GM10266 (cell line): ENCODE results near the gene PBXIP1.

Source experiments
- DNase-seq: peaks from one replicate; pipeline ENCODE4 v3.0.0; 2012; ENCODE audit errors: extremely low spot score
- TF ChIP-seq, protein P1 (sequence below): IDR thresholded peaks from 2 replicates; pipeline ENCODE4 v1.5.1; 2012; ENCODE audit warnings: mild to moderate bottlenecking, low read depth; ENCODE audit not compliant: control insufficient read depth, insufficient read depth; ENCODE audit errors: missing control alignments

PBXIP1 gene

GRCh38 chr1:154899041-154899440, 56.9 kb downstream of the PBXIP1 start:
- DNase-seq = no peak
- TF ChIP-seq, protein P1, sequence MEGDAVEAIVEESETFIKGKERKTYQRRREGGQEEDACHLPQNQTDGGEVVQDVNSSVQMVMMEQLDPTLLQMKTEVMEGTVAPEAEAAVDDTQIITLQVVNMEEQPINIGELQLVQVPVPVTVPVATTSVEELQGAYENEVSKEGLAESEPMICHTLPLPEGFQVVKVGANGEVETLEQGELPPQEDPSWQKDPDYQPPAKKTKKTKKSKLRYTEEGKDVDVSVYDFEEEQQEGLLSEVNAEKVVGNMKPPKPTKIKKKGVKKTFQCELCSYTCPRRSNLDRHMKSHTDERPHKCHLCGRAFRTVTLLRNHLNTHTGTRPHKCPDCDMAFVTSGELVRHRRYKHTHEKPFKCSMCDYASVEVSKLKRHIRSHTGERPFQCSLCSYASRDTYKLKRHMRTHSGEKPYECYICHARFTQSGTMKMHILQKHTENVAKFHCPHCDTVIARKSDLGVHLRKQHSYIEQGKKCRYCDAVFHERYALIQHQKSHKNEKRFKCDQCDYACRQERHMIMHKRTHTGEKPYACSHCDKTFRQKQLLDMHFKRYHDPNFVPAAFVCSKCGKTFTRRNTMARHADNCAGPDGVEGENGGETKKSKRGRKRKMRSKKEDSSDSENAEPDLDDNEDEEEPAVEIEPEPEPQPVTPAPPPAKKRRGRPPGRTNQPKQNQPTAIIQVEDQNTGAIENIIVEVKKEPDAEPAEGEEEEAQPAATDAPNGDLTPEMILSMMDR = no peak

DNA sequence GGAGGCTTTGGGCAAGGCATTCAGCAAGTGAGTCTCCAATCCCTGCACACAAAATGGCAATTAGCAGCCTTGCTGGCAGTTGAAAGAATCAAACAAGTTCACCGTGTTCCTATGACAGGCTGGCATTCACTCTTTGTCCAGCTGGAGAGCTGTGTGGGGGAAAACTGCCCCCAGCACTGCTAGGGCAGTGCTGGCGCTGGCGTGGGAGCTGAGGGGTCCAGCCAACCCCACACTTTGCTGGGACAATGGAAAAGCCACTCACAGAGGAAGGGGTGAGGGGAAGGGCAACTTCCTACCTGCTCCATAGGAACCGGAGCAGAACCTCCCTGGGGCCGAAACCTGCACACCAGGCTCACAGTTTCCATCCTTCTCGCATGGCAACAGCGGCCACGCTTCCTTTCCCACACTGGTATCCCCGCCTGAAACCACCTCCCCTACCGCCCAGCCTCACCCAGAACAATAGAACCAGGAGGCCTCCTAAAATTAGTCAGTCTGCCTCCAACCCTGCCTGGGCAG, 59.1 kb downstream of the PBXIP1 start:
- TF ChIP-seq, protein P1 = no peak
- DNase-seq = no peak

- no peak for DNase-seq
- TF ChIP-seq, protein P1 = no peak
Measured at GRCh38 chr1:154895798-154896197, 60.1 kb downstream of the PBXIP1 start.
